SK-N-SH (cell line): ENCODE measurements around the gene PRC1. TPM values are rescaled to one million over a fixed set of nuclear protein-coding genes. Genes with fewer than 3 reads are reported as not detected.

ENCODE experiments used
- CTCF ChIA-PET: fragments of 300-600, 350-600 bp; formaldehyde crosslinking; extraction: SDS; loops from one replicate; lab custom pipeline; 2021; lab: Yijun Ruan, JAX
- POLR2A ChIA-PET: fragments of 350-600 bp; sonication (Branson Sonifier 250); formaldehyde crosslinking; extraction: SDS; loops from one replicate; lab custom pipeline; 2020; ENCODE audit warnings: antibody characterized with exemption, inconsistent platforms; lab: Yijun Ruan, JAX
- DNase-seq: peaks from one replicate; pipeline ENCODE4 v3.0.0; 2012
- H2AFZ ChIP-seq: fragments of 200-600 bp; sonication (generic); 2 replicates; pipeline ENCODE4 v1.8.1; 2016; ENCODE audit warnings: antibody characterized with exemption, mild to moderate bottlenecking, low read depth
- H3F3A ChIP-seq: fragments of 200-600 bp; sonication (generic); replicated peaks from 2 replicates; pipeline ENCODE3; 2016; ENCODE audit warnings: antibody characterized with exemption, mild to moderate bottlenecking; ENCODE audit not compliant: insufficient read depth
- H3K27ac ChIP-seq, 2 experiments: fragments of 200-500 bp in 1 of 2; fragments of 200-600 bp in 1 of 2; sonication (Bioruptor generic) in 1 of 2; sonication (generic), shearing (Covaris generic) in 1 of 2; 2 replicates each; pipeline versions ENCODE4 v1.5.1 to v1.6.1; 2014 to 2016; ENCODE audit warnings: low read depth in 2 of 2, inconsistent platforms in 1 of 2, low read length in 1 of 2, mild to moderate bottlenecking in 1 of 2, mixed read lengths in 1 of 2
- H3K27me3 ChIP-seq: fragments of 200-600 bp; sonication (generic), shearing (Covaris generic); 2 replicates; pipeline ENCODE4 v1.6.1; 2016; ENCODE audit warnings: mixed run types; ENCODE audit not compliant: insufficient read depth
- H3K36me3 ChIP-seq, 2 experiments: fragments of 200-500 bp in 1 of 2; fragments of 200-600 bp in 1 of 2; sonication (Bioruptor generic) in 1 of 2; sonication (generic) in 1 of 2; replicated peaks in 1 of 2; 2 replicates each; pipeline versions ENCODE3 to v1.5.1; 2014 to 2016; ENCODE audit warnings: low read length in 1 of 2, mild to moderate bottlenecking in 1 of 2; ENCODE audit not compliant: insufficient read depth in 2 of 2, control insufficient read depth in 1 of 2
- H3K4me1 ChIP-seq, 2 experiments: fragments of 200-500 bp in 1 of 2; fragments of 200-600 bp in 1 of 2; sonication (Bioruptor generic) in 1 of 2; sonication (generic), shearing (Covaris generic) in 1 of 2; 2 replicates each; pipeline versions ENCODE4 v1.5.1 to v1.6.1; 2014 to 2016; ENCODE audit warnings: low read depth in 1 of 2, low read length in 1 of 2, mixed run types in 1 of 2; ENCODE audit not compliant: insufficient read depth in 2 of 2, control insufficient read depth in 1 of 2
- H3K4me2 ChIP-seq: fragments of 200-600 bp; sonication (generic), shearing (Covaris generic); 2 replicates; pipeline ENCODE4 v1.6.1; 2017; ENCODE audit warnings: mixed run types
- H3K4me3 ChIP-seq, 2 experiments: fragments of 200-500 bp in 1 of 2; fragments of 200-600 bp in 1 of 2; sonication (Bioruptor generic) in 1 of 2; sonication (generic), shearing (Covaris generic) in 1 of 2; 2 replicates each; pipeline versions ENCODE4 v1.5.1 to v1.8.1; 2014 to 2016; ENCODE audit warnings: low read depth in 2 of 2, inconsistent platforms in 1 of 2, low read length in 1 of 2, mild to moderate bottlenecking in 1 of 2, mixed read lengths in 1 of 2, moderate library complexity in 1 of 2
- H3K79me2 ChIP-seq: fragments of 200-600 bp; sonication (generic); 2 replicates; pipeline ENCODE4 v1.8.1; 2017; ENCODE audit warnings: mild to moderate bottlenecking; ENCODE audit not compliant: insufficient read depth
- H3K9ac ChIP-seq: fragments of 200-600 bp; sonication (generic); 2 replicates; pipeline ENCODE4 v1.6.1; 2017; ENCODE audit warnings: mixed run types
- H3K9me2 ChIP-seq: fragments of 200-600 bp; sonication (generic); 2 replicates; pipeline ENCODE4 v1.6.1; 2017; ENCODE audit warnings: mixed run types
- H3K9me3 ChIP-seq: fragments of 200-600 bp; sonication (generic); 2 replicates; pipeline ENCODE4 v1.6.1; 2017; ENCODE audit warnings: mixed run types, mild to moderate bottlenecking, moderate library complexity
- H4K20me1 ChIP-seq: fragments of 200-600 bp; sonication (generic); 2 replicates; pipeline ENCODE4 v1.6.1; 2017; ENCODE audit warnings: mild to moderate bottlenecking, mixed run types; ENCODE audit not compliant: insufficient read depth
- CHD2 ChIP-seq: fragments of 150-350 bp; IDR thresholded peaks from 2 replicates; pipeline ENCODE4 v1.6.1; 2018; ENCODE audit warnings: low read length; ENCODE audit not compliant: partially characterized antibody
- CTCF ChIP-seq: fragments of 200-600 bp; sonication (generic); IDR thresholded peaks from 2 replicates; pipeline ENCODE4 v1.6.1; 2017; ENCODE audit warnings: antibody characterized with exemption, mild to moderate bottlenecking, moderate library complexity
- ELF1 ChIP-seq: IDR thresholded peaks from 2 replicates; pipeline ENCODE4 v1.4.0; 2012
- EZH2phosphoT487 ChIP-seq: fragments of 200-600 bp; sonication (generic); IDR thresholded peaks from 2 replicates; pipeline ENCODE4 v1.6.1; 2017; ENCODE audit warnings: low read depth, mixed run types, mild to moderate bottlenecking, antibody characterized with exemption, moderate library complexity, borderline replicate concordance
- FOXJ3 ChIP-seq: sonication (generic); formaldehyde crosslinking; IDR thresholded peaks from 2 replicates; pipeline ENCODE4 v1.5.1; 2020; ENCODE audit warnings: mild to moderate bottlenecking, missing genetic modification reagents
- FOXM1 ChIP-seq: IDR thresholded peaks from 2 replicates; pipeline ENCODE4 v1.4.0; 2012; ENCODE audit warnings: low read depth, mild to moderate bottlenecking
- GABPA ChIP-seq: IDR thresholded peaks from 2 replicates; pipeline ENCODE4 v1.4.0; 2012; ENCODE audit warnings: low read depth, mild to moderate bottlenecking
- GATA2 ChIP-seq: sonication (generic); formaldehyde crosslinking; IDR thresholded peaks from 2 replicates; pipeline ENCODE4 v1.5.0; 2020; ENCODE audit warnings: mild to moderate bottlenecking, missing genetic modification reagents
- IRF3 ChIP-seq: fragments of 150-350 bp; IDR thresholded peaks from 2 replicates; pipeline ENCODE4 v1.6.1; 2016; ENCODE audit warnings: mild to moderate bottlenecking, low read depth, low read length
- MAX ChIP-seq: IDR thresholded peaks from 2 replicates; pipeline ENCODE4 v1.4.0; 2012; ENCODE audit warnings: low read depth
- NFIC ChIP-seq: IDR thresholded peaks from 2 replicates; pipeline ENCODE4 v1.4.0; 2012; ENCODE audit warnings: borderline replicate concordance
- NRF1 ChIP-seq: IDR thresholded peaks from 2 replicates; pipeline ENCODE4 v1.6.1; 2012; ENCODE audit warnings: low read depth, mild to moderate bottlenecking, low read length
- PBX3 ChIP-seq: IDR thresholded peaks from 2 replicates; pipeline ENCODE4; 2012
- POLR2AphosphoS5 ChIP-seq: IDR thresholded peaks from 2 replicates; pipeline ENCODE4 v1.6.1; 2012; ENCODE audit warnings: low read depth, low read length
- RAD21 ChIP-seq: IDR thresholded peaks from 2 replicates; pipeline ENCODE4 v1.6.1; 2012; ENCODE audit warnings: mild to moderate bottlenecking, low read length
- SIN3A ChIP-seq: IDR thresholded peaks from 2 replicates; pipeline ENCODE4 v1.6.1; 2012; ENCODE audit warnings: low read depth, mild to moderate bottlenecking, low read length, moderate library complexity, borderline replicate concordance
- SMC3 ChIP-seq: IDR thresholded peaks from 2 replicates; pipeline ENCODE4 v1.6.1; 2012; ENCODE audit warnings: low read depth, low read length, improper control_type of control experiment
- TAF1 ChIP-seq: IDR thresholded peaks from 2 replicates; pipeline ENCODE4 v1.6.1; 2012; ENCODE audit warnings: low read depth, mild to moderate bottlenecking, low read length, moderate library complexity, borderline replicate concordance
- TCF12 ChIP-seq: IDR thresholded peaks from 2 replicates; pipeline ENCODE4 v1.4.0; 2012
- USF1 ChIP-seq: IDR thresholded peaks from 2 replicates; pipeline ENCODE4 v1.4.0; 2012; ENCODE audit warnings: low read depth, borderline replicate concordance
- USF2 ChIP-seq: fragments of 150-350 bp; IDR thresholded peaks from 2 replicates; pipeline ENCODE4 v1.6.1; 2017; ENCODE audit warnings: antibody characterized with exemption, low read length, low read depth, borderline replicate concordance
- YY1 ChIP-seq: IDR thresholded peaks from 2 replicates; pipeline ENCODE4 v1.4.0; 2012; ENCODE audit warnings: low read depth, mild to moderate bottlenecking
- WGBS: methylation state at CpG from one replicate; pipeline ENCODE4 v1.1.6; 2017; ENCODE audit warnings: low lambda C conversion rate; 5-methylcytosine and 5-hydroxymethylcytosine counted together
- polyA plus RNA-seq, 3 experiments: library from polyadenylated mRNA; depleted of rRNA; stranded (reverse); fragments of >200 nt; gene quantifications; 2 replicates each; pipeline ENCODE4 v1.2.3, GENCODE V29; 2012

The PRC1 gene
- polyA plus RNA-seq, 1 of the 3 experiments (the other 2 are of a cell fraction), result 125 TPM

- under 1% methylated on average over 26 of the region's 65 CpGs for WGBS
- Histone ChIP-seq H3K4me2 (peak within 1 kb of the TSS; percentile 92), H3K9me3 (no peaks in the 10 kb centered on the region), H4K20me1 (no peaks in the 10 kb centered on the region), H3K4me1 (peaks cover 13 to 38% of the 10 kb centered on the region in 2 experiments; a peak in 2 of 4 replicates), H3K36me3 (peaks cover 15 to 33% of the 10 kb centered on the region in 2 experiments)
- ChIA-PET POLR2A (interaction anchor here (0.8 to 4.8 kb wide), 9 partner anchors 11 to 297 kb away, joined by 3 to 23 read pairs (median 6); partner anchors contain the start of genes BLM, MAN2A2 and RCCD1), CTCF (interaction anchor here (0.7 to 11.5 kb wide), 22 partner anchors 10 to 338 kb away, joined by 3 to 142 read pairs (median 6); partner anchors contain the start of genes MAN2A2, RCCD1 and VPS33B)
- DNase-seq, result peak; percentile 98
- TF ChIP-seq POLR2AphosphoS5 (0 out of 2 replicates have a peak, but pooled peaks have one; percentile 39), EZH2phosphoT487 (no peak), CTCF (no peak; the same call in 1 of the 2 replicates), CHD2 (no peak), NRF1 (peak; percentile 80), YY1 (no peak), FOXJ3 (CRISPR knock-in tag) (peak; percentile 18; the same call in 1 of the 2 replicates), FOXM1 (no peak), ELF1 (no peak), SMC3 (no peak), RAD21 (no peak), GATA2 (CRISPR knock-in tag) (no peak), SIN3A (0 out of 2 replicates have a peak, but pooled peaks have one; percentile 11), TCF12 (no peak), IRF3 (no peak), PBX3 (no peak), GABPA (peak; percentile 23; the same call in 1 of the 2 replicates), USF2 (no peak), TAF1 (0 out of 2 replicates have a peak, but pooled peaks have one; percentile 58), USF1 (no peak), NFIC (no peak), MAX (peak; percentile 81)
- TF ChIP-seq, all 33 proteins: peak for 7
- Histone ChIP-seq H2AFZ (peak within 1 kb of the TSS; percentile 97), H3K4me3 (peak within 1 kb of the TSS; percentile 81 to 96), H3K27ac (peak within 1 kb of the TSS; percentile 64 to 77; a peak in 3 of 4 replicates), H3K27me3 (no peaks in the 10 kb centered on the region), H3K9me2 (no peaks in the 10 kb centered on the region), H3K9ac (peak within 1 kb of the TSS; percentile 86), H3K79me2 (peaks cover 23% of the 10 kb centered on the region), H3F3A (peaks cover 22% of the 10 kb centered on the region)
These were observed 59.2 kb downstream of the PRC1 start, which contains the start of gene UNC45A for GRCh38 chr15:90934949-90935751. Gene UNC45A, plus strand, starts transcription at chr15:90935285. Its CDS starts 40 bp downstream, at chr15:90935325.
